ENCODE data around the gene DISC1.
A peak's percentile ranks its signal among the peaks of the same experiment; 100 is the strongest.
"Not testable (repeated sequence)": the region's sequence is repeated elsewhere in the genome, so short reads cannot be mapped to it uniquely, and the experiment has no call there.

DISC1 gene

DNA sequence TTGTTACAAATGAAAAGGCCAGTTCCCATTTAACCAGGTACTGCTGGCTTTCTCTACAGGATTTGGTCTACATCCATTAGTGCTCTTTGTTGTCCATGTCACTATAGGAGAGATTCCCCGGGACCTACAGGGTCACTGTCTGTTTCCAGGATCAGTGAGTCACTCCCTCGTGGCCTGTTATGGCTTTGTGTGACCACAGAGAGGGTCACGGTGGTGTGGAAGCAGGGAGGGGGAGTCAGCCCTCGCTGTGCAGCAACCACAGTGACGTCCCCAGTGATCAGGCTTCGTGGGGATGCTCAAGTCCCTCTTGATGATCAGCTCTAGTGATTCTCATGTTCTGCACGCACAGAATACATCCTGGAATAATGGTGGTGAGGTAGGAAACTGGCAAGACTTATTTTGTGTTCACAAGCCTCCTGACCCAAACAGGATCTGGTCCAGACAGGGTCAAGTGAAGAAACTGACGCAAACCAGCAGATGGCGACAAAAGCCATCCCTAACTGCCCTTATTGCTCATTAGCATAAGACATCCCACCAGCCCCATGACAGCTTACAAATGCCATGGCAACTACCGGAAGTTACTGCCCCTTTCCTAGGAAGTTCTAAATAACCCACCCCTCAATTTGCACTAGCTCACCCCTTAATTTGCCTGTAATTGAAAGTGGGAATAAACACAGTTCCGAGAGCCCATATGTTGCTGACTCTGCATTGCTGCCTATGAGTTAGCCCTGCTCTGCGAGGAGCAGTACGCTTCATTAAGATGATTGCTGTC is 98.5 kb downstream of the DISC1 start:
- ATAC-seq (ENCODE audit: low read depth), result peak; percentile 44; the same call in 1 of the 3 replicates

DNA sequence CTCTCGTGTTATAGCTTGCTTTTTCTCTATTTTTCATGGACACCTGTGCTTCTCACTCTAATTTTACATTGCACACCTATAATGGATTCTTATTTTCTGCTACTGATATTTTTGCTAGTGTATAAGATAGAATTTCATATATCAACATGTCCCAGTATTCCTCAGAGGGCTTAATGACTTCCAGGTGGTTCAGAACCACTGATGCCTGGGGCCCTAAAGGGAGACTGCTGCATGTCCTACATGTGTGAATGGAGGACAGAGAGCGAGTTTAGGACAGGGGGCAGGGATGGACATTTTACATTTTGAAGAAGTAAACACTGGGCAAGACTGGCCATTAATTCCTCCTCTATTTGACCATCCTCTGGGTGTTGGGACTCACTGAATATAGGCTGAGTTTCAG is 100.6 kb downstream of the DISC1 start:
- TF ChIP-seq, protein P1, sequence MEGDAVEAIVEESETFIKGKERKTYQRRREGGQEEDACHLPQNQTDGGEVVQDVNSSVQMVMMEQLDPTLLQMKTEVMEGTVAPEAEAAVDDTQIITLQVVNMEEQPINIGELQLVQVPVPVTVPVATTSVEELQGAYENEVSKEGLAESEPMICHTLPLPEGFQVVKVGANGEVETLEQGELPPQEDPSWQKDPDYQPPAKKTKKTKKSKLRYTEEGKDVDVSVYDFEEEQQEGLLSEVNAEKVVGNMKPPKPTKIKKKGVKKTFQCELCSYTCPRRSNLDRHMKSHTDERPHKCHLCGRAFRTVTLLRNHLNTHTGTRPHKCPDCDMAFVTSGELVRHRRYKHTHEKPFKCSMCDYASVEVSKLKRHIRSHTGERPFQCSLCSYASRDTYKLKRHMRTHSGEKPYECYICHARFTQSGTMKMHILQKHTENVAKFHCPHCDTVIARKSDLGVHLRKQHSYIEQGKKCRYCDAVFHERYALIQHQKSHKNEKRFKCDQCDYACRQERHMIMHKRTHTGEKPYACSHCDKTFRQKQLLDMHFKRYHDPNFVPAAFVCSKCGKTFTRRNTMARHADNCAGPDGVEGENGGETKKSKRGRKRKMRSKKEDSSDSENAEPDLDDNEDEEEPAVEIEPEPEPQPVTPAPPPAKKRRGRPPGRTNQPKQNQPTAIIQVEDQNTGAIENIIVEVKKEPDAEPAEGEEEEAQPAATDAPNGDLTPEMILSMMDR (IDR thresholded peaks at IDR 0.05; ENCODE audit: poor library complexity, severe bottlenecking), result no peak
- Histone ChIP-seq H3K27me3 (ENCODE audit: insufficient read depth, poor library complexity, severe bottlenecking) (no peaks in the 10 kb centered on the region), H3K4me3 (ENCODE audit: severe bottlenecking) (no peak overlapping the region), H3K4me1 (ENCODE audit: insufficient read depth, poor library complexity, severe bottlenecking) (no peaks in the 10 kb centered on the region), H3K9me3 (ENCODE audit: severe bottlenecking) (no peaks in the 10 kb centered on the region), H3K27ac (ENCODE audit: poor library complexity, severe bottlenecking) (no peak overlapping the region), H3K36me3 (ENCODE audit: low read depth) (no peaks in the 10 kb centered on the region)
- no peak for ATAC-seq (ENCODE audit: low read depth)
- DNase-seq (ENCODE audit: low spot score), result no peak

More for the DNA sequence above, 98.5 kb downstream of the DISC1 start:
- Histone ChIP-seq H3K9me3 (ENCODE audit: severe bottlenecking) (no peaks in the 10 kb centered on the region), H3K4me3 (ENCODE audit: severe bottlenecking) (no peak overlapping the region), H3K4me1 (ENCODE audit: insufficient read depth, poor library complexity, severe bottlenecking) (no peaks in the 10 kb centered on the region), H3K36me3 (ENCODE audit: low read depth) (no peaks in the 10 kb centered on the region), H3K27me3 (ENCODE audit: insufficient read depth, poor library complexity, severe bottlenecking) (no peaks in the 10 kb centered on the region), H3K27ac (ENCODE audit: poor library complexity, severe bottlenecking) (no peak overlapping the region)
- DNase-seq (ENCODE audit: low spot score), result no peak
- TF ChIP-seq, protein P1 (IDR thresholded peaks at IDR 0.05; ENCODE audit: poor library complexity, severe bottlenecking), result peak; percentile 49

DNA sequence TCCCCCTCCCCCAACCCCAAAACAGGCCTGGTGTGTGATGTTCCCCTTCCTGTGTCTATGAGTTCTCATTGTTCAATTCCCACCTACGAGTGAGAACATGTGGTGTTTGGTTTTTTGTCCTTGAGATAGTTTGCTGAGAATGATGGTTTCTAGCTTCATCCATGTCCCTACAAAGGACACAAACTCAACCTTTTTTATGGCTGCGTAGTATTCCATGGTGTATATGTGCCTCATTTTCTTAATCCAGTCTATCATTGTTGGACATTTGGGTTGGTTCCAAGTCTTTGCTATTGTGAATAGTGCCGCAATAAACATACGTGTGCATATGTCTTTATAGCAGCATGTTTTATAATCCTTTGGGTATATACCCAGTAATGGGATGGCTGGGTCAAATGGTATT is 102.4 kb downstream of the DISC1 start:
- H3K36me3 ChIP-seq (ENCODE audit: low read depth); H3K9me3 ChIP-seq (ENCODE audit: severe bottlenecking); H3K27me3 ChIP-seq (ENCODE audit: insufficient read depth, poor library complexity, severe bottlenecking); H3K27ac ChIP-seq (ENCODE audit: poor library complexity, severe bottlenecking); DNase-seq (ENCODE audit: low spot score); ATAC-seq (ENCODE audit: low read depth); H3K4me1 ChIP-seq (ENCODE audit: insufficient read depth, poor library complexity, severe bottlenecking); H3K4me3 ChIP-seq (ENCODE audit: severe bottlenecking): not testable (repeated sequence)

DNA sequence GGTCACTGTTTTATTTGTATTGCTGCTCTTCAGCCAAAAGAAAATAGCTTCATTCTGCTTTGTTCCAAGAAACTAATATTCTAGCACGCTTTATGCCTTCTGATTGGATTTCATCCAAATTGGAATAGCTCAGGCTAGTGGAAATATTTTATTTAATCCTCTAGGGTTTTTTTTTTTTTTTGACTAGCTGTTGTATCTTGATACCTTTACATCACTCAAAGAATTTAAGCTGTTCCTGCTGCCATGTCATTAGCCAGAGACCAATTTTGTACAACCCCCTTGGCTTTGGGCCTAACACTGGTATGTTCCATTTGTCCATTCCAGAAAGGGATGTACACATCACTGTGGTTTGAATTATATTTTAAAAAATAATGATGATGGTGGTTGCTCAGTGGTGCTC is 103.0 kb downstream of the DISC1 start:
- DNase-seq (ENCODE audit: low spot score) (no peak), ATAC-seq (ENCODE audit: low read depth) (no peak)
- H3K27ac ChIP-seq (ENCODE audit: poor library complexity, severe bottlenecking), result no peak overlapping the region
- H3K4me3 ChIP-seq (ENCODE audit: severe bottlenecking), result no peak overlapping the region
- H3K9me3 ChIP-seq (ENCODE audit: severe bottlenecking), result no peaks in the 10 kb centered on the region
- no peaks in the 10 kb centered on the region for H3K36me3 ChIP-seq (ENCODE audit: low read depth)
- H3K4me1 ChIP-seq (ENCODE audit: insufficient read depth, poor library complexity, severe bottlenecking), result no peaks in the 10 kb centered on the region
- TF ChIP-seq, protein P1 (IDR thresholded peaks at IDR 0.05; ENCODE audit: poor library complexity, severe bottlenecking), result no peak
- no peaks in the 10 kb centered on the region for H3K27me3 ChIP-seq (ENCODE audit: insufficient read depth, poor library complexity, severe bottlenecking)

DNA sequence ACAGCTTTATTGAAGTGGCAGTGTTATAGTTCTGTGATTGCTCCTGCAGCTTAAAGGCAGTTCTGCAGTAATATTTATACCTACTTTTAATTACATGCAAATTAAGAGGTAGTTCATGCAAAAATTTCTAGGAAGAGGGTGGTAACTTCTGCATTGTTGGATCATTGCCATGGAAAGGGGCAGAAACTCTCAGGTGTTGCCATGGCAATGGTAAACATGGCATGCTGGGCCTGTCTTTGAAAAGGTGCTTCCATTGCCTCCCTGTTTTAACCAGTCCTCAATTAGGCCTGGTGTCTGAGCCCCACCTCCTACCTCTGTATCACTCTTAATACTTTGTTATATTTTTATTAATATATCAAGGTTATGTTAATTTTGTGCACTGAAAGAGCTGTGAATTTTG is 104.7 kb downstream of the DISC1 start:
- H3K9me3 ChIP-seq (ENCODE audit: severe bottlenecking), result no peaks in the 10 kb centered on the region
- no peak for DNase-seq (ENCODE audit: low spot score)
- H3K4me1 ChIP-seq (ENCODE audit: insufficient read depth, poor library complexity, severe bottlenecking), result no peaks in the 10 kb centered on the region
- no peak for ATAC-seq (ENCODE audit: low read depth)
- H3K4me3 ChIP-seq (ENCODE audit: severe bottlenecking), result no peak overlapping the region
- TF ChIP-seq, protein P1 (IDR thresholded peaks at IDR 0.05; ENCODE audit: poor library complexity, severe bottlenecking), result no peak
- H3K27ac ChIP-seq (ENCODE audit: poor library complexity, severe bottlenecking), result no peak overlapping the region
- no peaks in the 10 kb centered on the region for H3K36me3 ChIP-seq (ENCODE audit: low read depth)
- H3K27me3 ChIP-seq (ENCODE audit: insufficient read depth, poor library complexity, severe bottlenecking), result no peaks in the 10 kb centered on the region

Data from RWPE2 (cell line).